ENCODE data around the gene RGS17.
A peak's percentile ranks its signal among the peaks of the same experiment; 100 is the strongest.

Gene RGS17

DNA sequence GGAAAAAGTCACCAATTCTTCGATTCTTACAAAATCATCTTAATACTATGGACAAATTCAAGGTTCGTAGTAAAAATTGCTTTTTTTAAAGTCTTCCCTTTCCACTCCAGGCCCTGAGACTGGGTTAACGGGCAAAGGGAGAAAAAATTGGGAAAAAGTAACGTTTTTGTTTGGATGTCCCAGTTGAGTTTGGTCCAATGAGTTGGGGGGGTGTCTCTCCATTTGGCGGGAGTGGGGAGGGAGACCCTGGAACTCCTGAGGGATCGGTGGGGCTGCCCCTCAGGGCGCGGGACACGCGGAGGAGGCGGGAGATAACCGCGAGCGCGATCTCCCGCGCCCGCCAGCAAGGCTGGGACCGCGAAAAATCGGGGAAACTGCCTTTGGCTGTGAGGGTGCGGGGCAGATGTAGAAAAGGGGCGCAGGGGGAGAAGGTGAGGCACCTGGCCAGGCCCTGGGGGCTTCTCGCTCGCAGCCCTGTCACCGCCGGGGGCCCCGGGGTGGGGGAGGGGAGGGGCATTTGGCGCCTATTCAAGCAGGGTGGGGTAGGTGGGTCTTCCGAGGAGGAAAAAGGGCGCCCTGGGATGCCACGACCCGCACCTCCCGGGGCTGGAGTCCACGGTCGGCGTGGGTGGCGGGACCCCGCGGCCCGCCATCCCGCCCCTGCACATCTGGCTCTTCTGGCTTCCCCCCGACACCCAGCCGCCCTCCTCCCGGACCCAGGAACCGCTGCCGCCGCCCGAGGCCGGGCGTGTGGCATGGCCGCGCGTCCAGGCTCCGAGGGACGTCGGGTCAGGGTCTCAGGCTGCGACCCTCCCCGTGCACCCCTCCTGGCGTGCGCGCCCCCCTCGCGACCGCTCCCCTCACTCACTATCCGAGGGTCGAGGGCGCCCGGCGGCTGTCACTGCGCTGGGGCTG is 148.8 kb downstream of the RGS17 start:
- POLR2A ChIA-PET (ENCODE audit: low non-redundant PET): interaction anchor here (0.5 kb wide), 1 partner anchor 1112 kb away, joined by 3 read pairs; no protein-coding TSS in a partner anchor
- no peak for DNase-seq (ENCODE audit: low spot score)
- CTCF ChIA-PET: interaction anchor here (0.7 kb wide), 1 partner anchor 10 kb away, joined by 3 read pairs; no protein-coding TSS in a partner anchor
- peak overlapping the region; percentile 96 for H3K27ac ChIP-seq
- TF ChIP-seq, protein P1, sequence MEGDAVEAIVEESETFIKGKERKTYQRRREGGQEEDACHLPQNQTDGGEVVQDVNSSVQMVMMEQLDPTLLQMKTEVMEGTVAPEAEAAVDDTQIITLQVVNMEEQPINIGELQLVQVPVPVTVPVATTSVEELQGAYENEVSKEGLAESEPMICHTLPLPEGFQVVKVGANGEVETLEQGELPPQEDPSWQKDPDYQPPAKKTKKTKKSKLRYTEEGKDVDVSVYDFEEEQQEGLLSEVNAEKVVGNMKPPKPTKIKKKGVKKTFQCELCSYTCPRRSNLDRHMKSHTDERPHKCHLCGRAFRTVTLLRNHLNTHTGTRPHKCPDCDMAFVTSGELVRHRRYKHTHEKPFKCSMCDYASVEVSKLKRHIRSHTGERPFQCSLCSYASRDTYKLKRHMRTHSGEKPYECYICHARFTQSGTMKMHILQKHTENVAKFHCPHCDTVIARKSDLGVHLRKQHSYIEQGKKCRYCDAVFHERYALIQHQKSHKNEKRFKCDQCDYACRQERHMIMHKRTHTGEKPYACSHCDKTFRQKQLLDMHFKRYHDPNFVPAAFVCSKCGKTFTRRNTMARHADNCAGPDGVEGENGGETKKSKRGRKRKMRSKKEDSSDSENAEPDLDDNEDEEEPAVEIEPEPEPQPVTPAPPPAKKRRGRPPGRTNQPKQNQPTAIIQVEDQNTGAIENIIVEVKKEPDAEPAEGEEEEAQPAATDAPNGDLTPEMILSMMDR (conservative IDR thresholded peaks at IDR 0.05; ENCODE audit: low read depth): no peak

DNA sequence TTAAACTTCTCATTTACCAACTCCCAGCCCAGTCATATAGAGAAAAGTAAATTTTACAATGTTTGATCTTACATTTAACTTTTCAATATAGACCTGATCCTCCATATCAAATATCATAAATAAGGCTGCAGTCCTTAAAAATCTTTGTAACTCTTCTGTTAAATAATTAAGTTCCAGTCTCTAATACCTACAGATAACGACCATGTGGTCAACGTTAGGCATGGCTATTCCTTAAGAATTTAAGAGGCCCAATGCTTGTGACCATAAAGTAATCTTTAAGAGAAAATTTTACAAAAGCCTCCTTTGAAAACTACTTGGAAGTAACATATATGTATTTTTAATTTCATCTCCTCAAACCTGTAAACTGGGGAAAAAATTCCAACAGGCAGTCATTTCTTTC is 149.9 kb downstream of the RGS17 start:
- POLR2A ChIA-PET (ENCODE audit: low non-redundant PET): no interaction called here
- TF ChIP-seq, protein P1 (conservative IDR thresholded peaks at IDR 0.05; ENCODE audit: low read depth): no peak

DNA sequence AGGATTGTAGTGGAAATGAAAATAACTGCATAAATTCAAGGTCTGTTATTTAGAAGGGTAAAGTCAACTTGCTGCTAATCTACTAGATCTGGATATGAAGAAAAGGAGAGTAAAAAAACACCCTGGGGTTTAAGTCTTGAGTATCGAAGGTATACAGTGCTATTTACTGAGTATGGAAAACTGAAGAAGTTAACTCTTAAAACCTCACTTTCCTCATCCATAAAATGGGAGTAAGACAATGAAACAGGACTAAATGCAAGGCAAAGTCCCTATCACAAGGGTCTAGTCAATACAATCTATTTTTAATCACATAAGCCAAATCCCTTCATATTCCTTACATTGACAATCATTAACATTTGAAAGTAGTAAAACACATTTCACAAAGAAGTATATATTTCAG is 150.4 kb downstream of the RGS17 start:
- ChIA-PET POLR2A (ENCODE audit: low non-redundant PET) (no interaction called here), CTCF (no interaction called here)
- H3K27ac ChIP-seq: no peak overlapping the region
- no peak for DNase-seq (ENCODE audit: low spot score)
- TF ChIP-seq, protein P1 (conservative IDR thresholded peaks at IDR 0.05; ENCODE audit: low read depth): no peak

More for the DNA sequence above, 149.9 kb downstream of the RGS17 start:
- no peak overlapping the region for H3K27ac ChIP-seq
- no peak for DNase-seq (ENCODE audit: low spot score)
- CTCF ChIA-PET: interaction anchor here (0.7 kb wide), 1 partner anchor 11 kb away, joined by 3 read pairs; no protein-coding TSS in a partner anchor

DNA sequence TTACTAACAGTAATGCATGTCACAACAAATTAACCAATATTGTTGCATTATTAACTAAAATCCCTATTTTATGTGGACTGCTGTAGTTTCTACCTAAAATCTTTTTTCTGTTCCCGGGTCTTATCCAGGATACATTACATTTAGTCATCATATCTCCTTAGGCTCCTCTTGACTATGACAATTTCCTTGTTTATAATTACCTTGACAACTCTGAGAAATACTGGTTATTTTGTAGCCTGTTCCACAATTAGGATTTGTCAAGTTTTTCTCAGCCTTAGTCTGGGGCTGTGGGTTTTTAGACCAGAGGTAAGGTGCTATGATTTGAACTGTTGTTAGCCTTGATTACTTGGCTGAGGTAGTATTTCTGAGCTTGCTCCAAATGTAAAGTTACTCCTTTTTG is 152.0 kb downstream of the RGS17 start:
- H3K27ac ChIP-seq: no peak overlapping the region
- ChIA-PET POLR2A (ENCODE audit: low non-redundant PET) (no interaction called here), CTCF (interaction anchor here (0.6 kb wide), 1 partner anchor 1408 kb away, joined by 3 read pairs; no protein-coding TSS in a partner anchor)
- TF ChIP-seq, protein P1 (conservative IDR thresholded peaks at IDR 0.05; ENCODE audit: low read depth): no peak
- DNase-seq (ENCODE audit: low spot score): no peak

DNA sequence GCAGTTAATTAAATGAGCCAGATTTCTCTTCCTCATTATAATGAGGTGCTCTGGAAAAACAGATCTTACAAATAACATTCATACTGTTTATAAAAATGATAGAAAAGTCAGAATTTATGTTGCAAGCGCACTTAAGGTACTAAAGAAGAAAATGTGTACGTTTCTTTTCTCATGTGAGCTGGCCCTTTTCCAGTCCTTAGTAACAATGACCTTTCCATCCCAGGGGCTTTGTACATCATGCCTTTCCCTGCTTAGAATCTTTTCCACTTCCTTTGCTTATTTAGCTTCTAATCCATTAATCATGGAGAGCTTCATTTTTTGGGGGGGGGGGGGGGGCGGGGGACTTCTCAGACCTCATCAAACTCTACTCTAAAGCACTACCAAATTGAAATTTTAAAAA is 153.0 kb downstream of the RGS17 start:
- TF ChIP-seq, protein P1 (conservative IDR thresholded peaks at IDR 0.05; ENCODE audit: low read depth): no peak
- POLR2A ChIA-PET (ENCODE audit: low non-redundant PET): no interaction called here
- H3K27ac ChIP-seq: no peak overlapping the region
- CTCF ChIA-PET: no interaction called here
- no peak for DNase-seq (ENCODE audit: low spot score)

DNA sequence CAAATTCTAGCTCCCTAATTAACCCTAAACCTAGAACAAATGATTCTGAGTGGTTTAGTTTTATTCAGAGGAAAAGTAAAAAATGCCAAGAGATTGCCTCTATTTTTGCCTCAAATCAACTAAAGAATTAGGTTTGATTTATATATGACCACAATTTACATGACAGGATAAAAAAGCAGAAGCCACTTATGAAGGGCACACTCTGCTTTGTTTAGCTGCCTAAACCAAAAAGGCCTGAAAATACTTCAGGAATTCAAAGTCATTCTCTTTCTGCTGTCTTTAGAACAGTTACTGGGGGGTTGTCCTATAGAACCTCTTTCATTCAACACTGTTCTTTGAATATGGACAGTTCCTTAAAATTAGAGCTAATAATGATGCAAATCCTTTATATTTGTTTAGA is 153.5 kb downstream of the RGS17 start:
- ChIA-PET CTCF (no interaction called here), POLR2A (ENCODE audit: low non-redundant PET) (no interaction called here)
- no peak for DNase-seq (ENCODE audit: low spot score)
- TF ChIP-seq, protein P1 (conservative IDR thresholded peaks at IDR 0.05; ENCODE audit: low read depth): no peak
- H3K27ac ChIP-seq: no peak overlapping the region
